ENCODE data around the gene METTL2A.
"Not testable (repeated sequence)": the region's sequence is repeated elsewhere in the genome, so short reads cannot be mapped to it uniquely, and the experiment has no call there.

- TF ChIP-seq POLR2A (IDR thresholded peaks at IDR 0.05; ENCODE audit: low read depth, low read length); POU2F2 (IDR thresholded peaks at IDR 0.05; ENCODE audit: low read depth, low read length); PAX5 (IDR thresholded peaks at IDR 0.05; ENCODE audit: insufficient read depth, low read length, severe bottlenecking); TAF1 (IDR thresholded peaks at IDR 0.05; ENCODE audit: low read depth, low read length); POLR2AphosphoS5 (IDR thresholded peaks at IDR 0.05; ENCODE audit: low read depth, low read length); SPI1 (IDR thresholded peaks at IDR 0.05; ENCODE audit: low read depth, low read length): not testable (repeated sequence)
These were observed 55.4 kb downstream of the METTL2A start for GRCh38 chr17:62478880-62479638.

All from GM12891 (cell line).